GM12874 (cell line): ENCODE measurements around the gene TAF11.

Experiments used
- CTCF ChIP-seq: IDR thresholded peaks from 2 replicates; pipeline ENCODE4 v1.5.1; 2011; ENCODE audit warnings: low read depth, mild to moderate bottlenecking, control low read depth, low read length, moderate library complexity; ENCODE audit not compliant: insufficient read depth

TAF11 gene

GRCh38 chr6:34834789-34835518 lies 52.9 kb downstream of the TAF11 start:
- no peak for TF ChIP-seq CTCF

GRCh38 chr6:34832942-34833341 lies 54.9 kb downstream of the TAF11 start:
- TF ChIP-seq CTCF: no peak

- TF ChIP-seq CTCF: no peak
Measured at GRCh38 chr6:34829137-34829536, 58.7 kb downstream of the TAF11 start.
